Glutamatergic neuron (in vitro differentiated cells): ENCODE results near the gene PLD1. TPM values are rescaled to one million over a fixed set of nuclear protein-coding genes. Genes with fewer than 3 reads are reported as not detected.

Experiments
- DNase-seq: peaks from one replicate; pipeline ENCODE4 v3.0.0; 2022
- H3K27ac Mint-ChIP-seq: one replicate; pipeline ENCODE4 v1.8.0; 2020; ENCODE audit warnings: mild to moderate bottlenecking, mixed read lengths, inconsistent platforms; ENCODE audit not compliant: unreplicated experiment
- H3K27me3 Mint-ChIP-seq: one replicate; pipeline ENCODE4 v1.8.0; 2020; ENCODE audit warnings: mild to moderate bottlenecking, moderate library complexity, mixed read lengths, inconsistent platforms; ENCODE audit not compliant: unreplicated experiment
- H3K36me3 Mint-ChIP-seq: one replicate; pipeline ENCODE4 v1.8.0; 2020; ENCODE audit warnings: mild to moderate bottlenecking, mixed read lengths, inconsistent platforms; ENCODE audit not compliant: unreplicated experiment
- H3K4me1 Mint-ChIP-seq: one replicate; pipeline ENCODE4 v1.8.0; 2020; ENCODE audit warnings: mild to moderate bottlenecking, low read depth, mixed read lengths, inconsistent platforms; ENCODE audit not compliant: unreplicated experiment
- H3K4me3 Mint-ChIP-seq: one replicate; pipeline ENCODE4 v1.8.0; 2020; ENCODE audit warnings: mild to moderate bottlenecking, mixed read lengths, inconsistent platforms; ENCODE audit not compliant: unreplicated experiment
- H3K9me3 Mint-ChIP-seq: one replicate; pipeline ENCODE4 v1.8.0; 2020; ENCODE audit warnings: mild to moderate bottlenecking, moderate library complexity, mixed read lengths, inconsistent platforms; ENCODE audit not compliant: unreplicated experiment
- CTCF ChIP-seq: fragments of 200-600 bp; sonication (generic); IDR thresholded peaks from one replicate; pipeline ENCODE4 v1.5.0; 2021; ENCODE audit not compliant: partially characterized antibody, unreplicated experiment
- total RNA-seq: library from RNA; stranded (reverse); fragmentation: NEBNext Ultra II Directional; extraction: Animal tissue kit (Norgen Biotek cat#: 25700); gene quantifications from one replicate; pipeline ENCODE4 v1.2.1, GENCODE V29; 2021; ENCODE audit not compliant: unreplicated experiment

Gene PLD1
- total RNA-seq, 1 donor from 2014 or later: 0.61 TPM

- peaks cover 2% of the 10 kb centered on the region for H3K9me3 Mint-ChIP-seq
- peaks cover 20% of the 10 kb centered on the region for H3K4me1 Mint-ChIP-seq
- DNase-seq: no peak
- H3K27ac Mint-ChIP-seq: no peak overlapping the region
- no peaks in the 10 kb centered on the region for H3K36me3 Mint-ChIP-seq
- no peak overlapping the region for H3K4me3 Mint-ChIP-seq
- no peak for TF ChIP-seq CTCF
- H3K27me3 Mint-ChIP-seq: peaks cover 2% of the 10 kb centered on the region
Observed at GRCh38 chr3:171837698-171838097, 27.4 kb upstream of the PLD1 start.

GRCh38 chr3:171836855-171837254 is 26.6 kb upstream of the PLD1 start:
- TF ChIP-seq CTCF: no peak
- no peaks in the 10 kb centered on the region for H3K36me3 Mint-ChIP-seq
- H3K27ac Mint-ChIP-seq: no peak overlapping the region
- DNase-seq: no peak
- peaks cover 2% of the 10 kb centered on the region for H3K9me3 Mint-ChIP-seq
- no peak overlapping the region for H3K4me3 Mint-ChIP-seq
- peaks cover 22% of the 10 kb centered on the region for H3K4me1 Mint-ChIP-seq
- peaks cover 2% of the 10 kb centered on the region for H3K27me3 Mint-ChIP-seq

- Mint-ChIP-seq H3K27ac (no peak overlapping the region), H3K4me1 (peaks cover 19% of the 10 kb centered on the region), H3K27me3 (peaks cover 2% of the 10 kb centered on the region), H3K9me3 (no peaks in the 10 kb centered on the region), H3K36me3 (no peaks in the 10 kb centered on the region), H3K4me3 (no peak overlapping the region)
- TF ChIP-seq CTCF: no peak
- DNase-seq: no peak
Observed at GRCh38 chr3:171835613-171836012, 25.3 kb upstream of the PLD1 start.

GRCh38 chr3:171835116-171835515 is 24.8 kb upstream of the PLD1 start:
- H3K4me1 Mint-ChIP-seq: peaks cover 18% of the 10 kb centered on the region
- H3K9me3 Mint-ChIP-seq: peaks cover 2% of the 10 kb centered on the region
- no peak for DNase-seq
- H3K36me3 Mint-ChIP-seq: no peaks in the 10 kb centered on the region
- H3K27me3 Mint-ChIP-seq: peaks cover 4% of the 10 kb centered on the region
- no peak for TF ChIP-seq CTCF
- H3K4me3 Mint-ChIP-seq: no peak overlapping the region
- no peak overlapping the region for H3K27ac Mint-ChIP-seq

- H3K27ac Mint-ChIP-seq: peak overlapping the region; percentile 16
- no peak for DNase-seq
- H3K27me3 Mint-ChIP-seq: peaks cover 11% of the 10 kb centered on the region
- H3K9me3 Mint-ChIP-seq: peaks cover 8% of the 10 kb centered on the region
- no peak overlapping the region for H3K4me3 Mint-ChIP-seq
- TF ChIP-seq CTCF: no peak
- H3K36me3 Mint-ChIP-seq: no peaks in the 10 kb centered on the region
- H3K4me1 Mint-ChIP-seq: peaks cover 22% of the 10 kb centered on the region
Observed at GRCh38 chr3:171834461-171834801, 24.1 kb upstream of the PLD1 start.
